Fibroblast of the aortic adventitia (primary cell): ENCODE results near the gene AIPL1. TPM values are rescaled to one million over a fixed set of nuclear protein-coding genes. Genes with fewer than 3 reads are reported as not detected.

Experiments used
- DNase-seq: peaks from one replicate; pipeline ENCODE4 v3.0.0-alpha.2; 2010; ENCODE audit warnings: low read depth
- H3K4me3 ChIP-seq: 2 replicates; pipeline ENCODE4 v1.5.1; 2011; ENCODE audit warnings: low read depth, mild to moderate bottlenecking, control low read depth, low read length, moderate library complexity
- CTCF ChIP-seq: IDR thresholded peaks from 2 replicates; pipeline ENCODE4 v1.5.1; 2011; ENCODE audit warnings: mild to moderate bottlenecking, low read length, control low read depth, inconsistent platforms; ENCODE audit not compliant: insufficient read depth
- total RNA-seq: library from RNA; depleted of rRNA; stranded (reverse); fragments of >200 nt; gene quantifications from 2 replicates; pipeline ENCODE4 v1.2.3, GENCODE V29; 2012; ENCODE audit warnings: low replicate concordance

Gene AIPL1
- total RNA-seq, 1 donor: 0.09 TPM

GRCh38 chr17:6420173-6420641, 14.7 kb downstream of the AIPL1 start:
- DNase-seq: no peak
- TF ChIP-seq CTCF: peak; percentile 44
- no peak overlapping the region for H3K4me3 ChIP-seq

GRCh38 chr17:6415616-6416015, 19.3 kb downstream of the AIPL1 start:
- H3K4me3 ChIP-seq: no peak overlapping the region
- TF ChIP-seq CTCF: no peak
- DNase-seq: no peak

GRCh38 chr17:6413065-6413464, 21.9 kb downstream of the AIPL1 start:
- H3K4me3 ChIP-seq: no peak overlapping the region
- DNase-seq: peak; percentile 30
- TF ChIP-seq CTCF: peak; percentile 33

- H3K4me3 ChIP-seq: no peak overlapping the region
- DNase-seq: no peak
- no peak for TF ChIP-seq CTCF
These were observed 26.2 kb downstream of the AIPL1 start for GRCh38 chr17:6408735-6409134.

- TF ChIP-seq CTCF: no peak
- no peak for DNase-seq
- no peak overlapping the region for H3K4me3 ChIP-seq
These were observed 26.6 kb downstream of the AIPL1 start for GRCh38 chr17:6408276-6408675.

- no peak for DNase-seq
- no peak for TF ChIP-seq CTCF
These were observed 32.7 kb downstream of the AIPL1 start for GRCh38 chr17:6402258-6402657.

GRCh38 chr17:6398955-6399354, 36.0 kb downstream of the AIPL1 start:
- no peak for TF ChIP-seq CTCF
- DNase-seq: no peak
- H3K4me3 ChIP-seq: no peak overlapping the region

More at GRCh38 chr17:6402258-6402657, 32.7 kb downstream of the AIPL1 start:
- no peak overlapping the region for H3K4me3 ChIP-seq
